Endothelial cell of umbilical vein (primary cell): ENCODE results near the gene CLEC6A. TPM values are rescaled to one million over a fixed set of nuclear protein-coding genes. Genes with fewer than 3 reads are reported as not detected.
"Not testable (repeated sequence)": the region's sequence is repeated elsewhere in the genome, so short reads cannot be mapped to it uniquely, and the experiment has no call there.

Experiments used
- BruUV-seq: library from RNA; stranded (reverse); fragments of 400-500 nt; replicated peaks from 2 replicates; lab custom pipeline; 2021; lab: Mats Ljungman, UMichigan
- CTCF ChIA-PET: fragments of 300-600, 350-600 bp; sonication (Branson Sonifier 250); formaldehyde crosslinking; loops from one replicate; lab custom pipeline; 2021; ENCODE audit warnings: antibody characterized with exemption, inconsistent platforms; lab: Charles Lee
- POLR2A ChIA-PET: fragments of 300-600, 350-600 bp; sonication (Branson Sonifier 250); formaldehyde crosslinking; loops from one replicate; lab custom pipeline; 2021; ENCODE audit warnings: antibody characterized with exemption, inconsistent platforms; lab: Charles Lee
- DNase-seq: peaks from one replicate; pipeline ENCODE4 v3.0.0-alpha.2; 2011; ENCODE audit warnings: low read depth, low spot score
- FAIRE-seq: peaks from 2 replicates; lab custom pipeline; 2011; peaks lifted over from hg19 to GRCh38; lab: Jason Lieb, UNC
- H2AFZ ChIP-seq: 2 replicates; pipeline ENCODE4 v1.6.0; 2012; ENCODE audit warnings: low read depth, low read length, control low read depth, inconsistent platforms
- H3K27ac ChIP-seq: 2 replicates; pipeline ENCODE4 v1.5.1; 2011; ENCODE audit warnings: low read depth, mild to moderate bottlenecking, control low read depth, low read length, moderate library complexity; ENCODE audit not compliant: insufficient read depth
- H3K27me3 ChIP-seq, 2 experiments: 2 replicates each; pipeline versions ENCODE4 v1.6.0 to v1.6.1; 2011; ENCODE audit warnings: low read length in 2 of 2, mixed read lengths in 1 of 2; ENCODE audit not compliant: control insufficient read depth in 2 of 2, insufficient read depth in 2 of 2
- H3K36me3 ChIP-seq, 2 experiments: 2 replicates in 1 of 2; 3 replicates in 1 of 2; pipeline ENCODE4 v1.5.1; 2011; ENCODE audit warnings: low read length in 2 of 2, mild to moderate bottlenecking in 1 of 2, moderate library complexity in 1 of 2; ENCODE audit not compliant: control insufficient read depth in 2 of 2, insufficient read depth in 2 of 2; ENCODE audit errors: extremely low read depth in 1 of 2
- H3K4me1 ChIP-seq: 3 replicates; pipeline ENCODE4 v1.5.1; 2011; ENCODE audit warnings: mild to moderate bottlenecking, low read length; ENCODE audit not compliant: control insufficient read depth, insufficient read depth; ENCODE audit errors: extremely low read depth
- H3K4me2 ChIP-seq: 2 replicates; pipeline ENCODE4 v1.6.1; 2011; ENCODE audit warnings: low read length, control low read depth, mixed read lengths; ENCODE audit not compliant: insufficient read depth
- H3K4me3 ChIP-seq, 3 experiments: fragments of 200-600 bp in 1 of 3; sonication (generic), shearing (Covaris generic) in 1 of 3; replicated peaks in 1 of 3; 2 replicates each; pipeline ENCODE4 v1.5.1; 2011 to 2016; ENCODE audit warnings: control low read depth in 3 of 3, low read length in 3 of 3, mild to moderate bottlenecking in 2 of 3, inconsistent platforms in 1 of 3, low read depth in 1 of 3, moderate library complexity in 1 of 3; ENCODE audit not compliant: insufficient read depth in 1 of 3
- H3K79me2 ChIP-seq: 2 replicates; pipeline ENCODE4 v1.6.0; 2012; ENCODE audit warnings: low read length, inconsistent platforms; ENCODE audit not compliant: control insufficient read depth, insufficient read depth
- H3K9ac ChIP-seq: replicated peaks from 2 replicates; pipeline ENCODE3; 2011; ENCODE audit warnings: low read length, control low read depth; ENCODE audit not compliant: insufficient read depth; ENCODE audit errors: extremely low read depth
- H3K9me1 ChIP-seq: replicated peaks from 3 replicates; pipeline ENCODE4 v1.6.0; 2011; ENCODE audit warnings: mild to moderate bottlenecking, low read length; ENCODE audit not compliant: control insufficient read depth, insufficient read depth; ENCODE audit errors: extremely low read depth
- H3K9me3 ChIP-seq: replicated peaks from 2 replicates; pipeline ENCODE4 v1.5.1; 2012; ENCODE audit warnings: low read length, inconsistent platforms; ENCODE audit not compliant: control insufficient read depth, insufficient read depth
- H4K20me1 ChIP-seq: replicated peaks from 2 replicates; pipeline ENCODE3; 2011; ENCODE audit warnings: mild to moderate bottlenecking, low read length; ENCODE audit not compliant: control insufficient read depth, insufficient read depth; ENCODE audit errors: extremely low read depth
- CTCF ChIP-seq, 2 donors: IDR thresholded peaks; 1 replicate in 1 of 2; 2 replicates in 1 of 2; pipeline ENCODE4 v1.5.1; 2011; ENCODE audit warnings: low read length in 2 of 2, mild to moderate bottlenecking in 2 of 2, moderate library complexity in 2 of 2, control low read depth in 1 of 2, inconsistent platforms in 1 of 2, low read depth in 1 of 2; ENCODE audit not compliant: insufficient read depth in 1 of 2; ENCODE audit errors: extremely low read depth in 1 of 2
- EZH2 ChIP-seq: IDR thresholded peaks from 2 replicates; pipeline ENCODE4 v1.6.1; 2012; ENCODE audit warnings: borderline replicate concordance, low read depth, mild to moderate bottlenecking, moderate library complexity, low read length, inconsistent platforms; ENCODE audit not compliant: severe bottlenecking
- FOS ChIP-seq: IDR thresholded peaks from 2 replicates; pipeline ENCODE4 v1.6.1; 2011; ENCODE audit warnings: mild to moderate bottlenecking, low read length, moderate library complexity, borderline replicate concordance; ENCODE audit not compliant: insufficient read depth
- POLR2A ChIP-seq: IDR thresholded peaks from 2 replicates; pipeline ENCODE4 v1.6.1; 2012; ENCODE audit warnings: low read depth, mild to moderate bottlenecking, control low read depth, low read length
- dilution Hi-C: fragments of 300-500 bp; cut with MboI; formaldehyde crosslinking; loops from one replicate; pipeline ENCODE4 v1.15.0; 2019; ENCODE audit warnings: low sequenced_read_pairs; ENCODE audit not compliant: extremely low pct_ligation_motif_present
- intact Hi-C: fragments of 100-400 bp; cut with micrococcal nuclease; formaldehyde crosslinking; loops from one replicate; pipeline ENCODE4 v1.10.0; 2022
- polyA plus RNA-seq, 4 experiments: library from polyadenylated mRNA; depleted of rRNA in 3 of 4; stranded (reverse) in 3 of 4; unstranded in 1 of 4; fragments of >200 nt; gene quantifications; 2 replicates each; pipeline versions ENCODE4 v1.2.1 to v1.2.3, GENCODE V29; 2011 to 2012; ENCODE audit warnings: missing spikeins in 1 of 4
- total RNA-seq: library from RNA; stranded (reverse); gene quantifications from 2 replicates; pipeline ENCODE4 v1.2.3, GENCODE V29; 2021

CLEC6A gene
- total and polyA plus RNA-seq, 2 donors (not counting 3 experiments of a cell fraction or from before 2014, with no cell fraction given), result not detected

GRCh38 chr12:8493084-8493483 lies 37.3 kb downstream of the CLEC6A start:
- Histone ChIP-seq H3K9ac (no peak overlapping the region), H4K20me1 (no peaks in the 10 kb centered on the region), H3K27ac (no peak overlapping the region), H3K4me1 (no peaks in the 10 kb centered on the region), H2AFZ (no peak overlapping the region), H3K36me3 (no peaks in the 10 kb centered on the region), H3K4me3 (no peak overlapping the region), H3K9me1 (no peaks in the 10 kb centered on the region), H3K9me3 (no peaks in the 10 kb centered on the region), H3K79me2 (no peaks in the 10 kb centered on the region), H3K27me3 (peaks cover 0 to 3% of the 10 kb centered on the region in 2 experiments), H3K4me2 (no peak overlapping the region)
- DNase-seq (no peak), FAIRE-seq (no peak)
- dilution Hi-C loops (no loop called here), intact Hi-C loops (no loop called here)
- TF ChIP-seq POLR2A, result no peak
- no peak for TF ChIP-seq EZH2
- no peak for TF ChIP-seq CTCF (IDR thresholded peaks at IDR 0.05; ENCODE audit: extremely low read depth in 1 of 2, insufficient read depth in 1 of 2, low read depth in 1 of 2, low read length in 2 of 2)
- TF ChIP-seq FOS, result no peak
- no TSS peak for BruUV-seq
- ChIA-PET CTCF (interaction anchor here (1.1 kb wide), 1 partner anchor 9 kb away, joined by 3 read pairs; no protein-coding TSS in a partner anchor), POLR2A (no interaction called here)

GRCh38 chr12:8495671-8496070 lies 39.9 kb downstream of the CLEC6A start:
- H3K36me3 ChIP-seq, H3K9me1 ChIP-seq, H4K20me1 ChIP-seq, BruUV-seq, intact Hi-C loops, POLR2A ChIA-PET, dilution Hi-C loops, H3K4me2 ChIP-seq, H2AFZ ChIP-seq, DNase-seq, H3K27ac ChIP-seq, H3K9me3 ChIP-seq, H3K4me3 ChIP-seq, FAIRE-seq, H3K9ac ChIP-seq, H3K79me2 ChIP-seq, H3K4me1 ChIP-seq, CTCF ChIA-PET, H3K27me3 ChIP-seq: not testable (repeated sequence)

- H3K27me3 ChIP-seq, intact Hi-C loops, POLR2A ChIA-PET, FAIRE-seq, H3K79me2 ChIP-seq, H3K36me3 ChIP-seq, H3K9me1 ChIP-seq, H3K27ac ChIP-seq, H4K20me1 ChIP-seq, H2AFZ ChIP-seq, BruUV-seq, H3K4me3 ChIP-seq, dilution Hi-C loops, H3K9ac ChIP-seq, CTCF ChIA-PET, H3K4me2 ChIP-seq, H3K4me1 ChIP-seq, H3K9me3 ChIP-seq, DNase-seq: not testable (repeated sequence)
Measured at GRCh38 chr12:8496074-8496473, 40.3 kb downstream of the CLEC6A start.
